CD4-positive, CD25-positive, alpha-beta regulatory T cell (primary cell): ENCODE measurements around the gene SNX33. TPM values are rescaled to one million over a fixed set of nuclear protein-coding genes. Genes with fewer than 3 reads are reported as not detected.
"Not testable (repeated sequence)": the region's sequence is repeated elsewhere in the genome, so short reads cannot be mapped to it uniquely, and the experiment has no call there.

Experiments
- ATAC-seq, 2 donors: fragments of 150-1000 bp; cut with Tn5 transposase; one replicate each; pipeline ENCODE4 v1.10.0; 2021; ENCODE audit warnings: low read depth in 2 of 2, moderate number of reproducible peaks in 2 of 2, moderate library complexity in 1 of 2
- DNase-seq, 3 donors: peaks; one replicate each; pipeline versions ENCODE4 v3.0.0 to v3.0.0-alpha.2; 2012 to 2022; ENCODE audit warnings: mixed read lengths in 1 of 3
- H3K27ac ChIP-seq: one replicate; pipeline ENCODE4 v1.7.0; 2013; ENCODE audit warnings: mild to moderate bottlenecking, low read length; ENCODE audit not compliant: insufficient read depth, poor library complexity, severe bottlenecking
- H3K27me3 ChIP-seq: one replicate; pipeline ENCODE4 v1.7.0; 2013; ENCODE audit warnings: low read length; ENCODE audit not compliant: control insufficient read depth, insufficient read depth
- H3K36me3 ChIP-seq: one replicate; pipeline ENCODE4 v1.7.0; 2013; ENCODE audit warnings: mild to moderate bottlenecking, low read length, moderate library complexity; ENCODE audit not compliant: control insufficient read depth, insufficient read depth
- H3K4me1 ChIP-seq: 2 replicates; pipeline ENCODE4 v1.7.0; 2013; ENCODE audit warnings: mild to moderate bottlenecking, low read length; ENCODE audit not compliant: insufficient read depth, control insufficient read depth, poor library complexity, severe bottlenecking
- H3K4me3 ChIP-seq: one replicate; pipeline ENCODE4 v1.7.0; 2013; ENCODE audit warnings: low read depth, mild to moderate bottlenecking, low read length, moderate library complexity
- H3K9me3 ChIP-seq, 2 experiments: 1 replicate in 1 of 2; 2 replicates in 1 of 2; pipeline ENCODE4 v1.7.0; 2013; ENCODE audit warnings: low read length in 2 of 2, mild to moderate bottlenecking in 1 of 2, moderate library complexity in 1 of 2; ENCODE audit not compliant: control insufficient read depth in 2 of 2
- H3K27ac Mint-ChIP-seq, 3 donors: one replicate each; pipeline ENCODE4 v1.8.0; 2020 to 2022; ENCODE audit warnings: mild to moderate bottlenecking in 3 of 3, mixed read lengths in 3 of 3, moderate library complexity in 2 of 3
- H3K27me3 Mint-ChIP-seq: one replicate; pipeline ENCODE4 v1.8.0; 2022; ENCODE audit warnings: mild to moderate bottlenecking, mixed read lengths
- H3K36me3 Mint-ChIP-seq: one replicate; pipeline ENCODE4 v1.8.0; 2020; ENCODE audit warnings: mixed read lengths
- H3K4me1 Mint-ChIP-seq, 4 donors: one replicate each; pipeline ENCODE4 v1.8.0; 2020 to 2022; ENCODE audit warnings: mixed read lengths in 4 of 4, mild to moderate bottlenecking in 1 of 4
- H3K4me3 Mint-ChIP-seq, 4 donors: one replicate each; pipeline ENCODE4 v1.8.0; 2020 to 2022; ENCODE audit warnings: mild to moderate bottlenecking in 4 of 4, mixed read lengths in 4 of 4, moderate library complexity in 3 of 4
- H3K9me3 Mint-ChIP-seq, 7 donors: one replicate each; pipeline ENCODE4 v1.8.0; 2020 to 2022; ENCODE audit warnings: mixed read lengths in 7 of 7, mild to moderate bottlenecking in 3 of 7, moderate library complexity in 2 of 7
- polyA plus RNA-seq, 4 donors: library from polyadenylated mRNA; unstranded; fragments of 300-500 nt; fragmentation: Illumina TruSeq; gene quantifications; one replicate each; pipeline ENCODE4 v1.2.3, GENCODE V29; 2021
- total RNA-seq: library from RNA; stranded (reverse); gene quantifications from one replicate; pipeline ENCODE4 v1.2.3, GENCODE V29; 2022

SNX33 gene
- total and polyA plus RNA-seq, 5 donors from 2014 or later: 0.03 to 2.1 (median 0.78) TPM

- not testable (repeated sequence) for H3K9me3 ChIP-seq, DNase-seq, H3K4me3 Mint-ChIP-seq, H3K27me3 ChIP-seq, H3K27ac Mint-ChIP-seq, H3K36me3 ChIP-seq, H3K4me1 ChIP-seq, H3K4me1 Mint-ChIP-seq, H3K36me3 Mint-ChIP-seq, ATAC-seq, H3K9me3 Mint-ChIP-seq, H3K4me3 ChIP-seq, H3K27ac ChIP-seq
- peaks cover 12% of the 10 kb centered on the region for H3K27me3 Mint-ChIP-seq
Measured at GRCh38 chr15:75711495-75711894, 63.8 kb downstream of the SNX33 start.

Other genes starting within 250 kb of the SNX33 start
- gene SIN3A, start 196.2 kb upstream of the SNX33 start, total RNA-seq: 123 TPM
- gene SIN3A, start 196.2 kb upstream of the SNX33 start, polyA plus RNA-seq: 10 to 100 TPM; 13.6 to 15.0 (median 14.8) TPM
- gene PTPN9, start 68.6 kb upstream of the SNX33 start, total RNA-seq: 24.7 TPM
- gene PTPN9, start 68.6 kb upstream of the SNX33 start, polyA plus RNA-seq: 10 to 100 TPM; 18.3 to 29.8 (median 23.3) TPM
- gene SNUPN, start 22.2 kb upstream of the SNX33 start, total RNA-seq: 13.8 TPM
- 10 to 100 TPM; 26.4 to 36.9 (median 31.1) TPM for gene SNUPN, start 22.2 kb upstream of the SNX33 start, polyA plus RNA-seq
- gene IMP3, start 7.7 kb upstream of the SNX33 start, total RNA-seq: 40.5 TPM
- gene IMP3, start 7.7 kb upstream of the SNX33 start, polyA plus RNA-seq: 100 to 1,000 TPM; 216 to 303 (median 283) TPM
- not detected for gene CSPG4, start 64.9 kb downstream of the SNX33 start, total RNA-seq
- not detected for gene CSPG4, start 64.9 kb downstream of the SNX33 start, polyA plus RNA-seq
- gene UBE2Q2, start 195.5 kb downstream of the SNX33 start, total RNA-seq: 29.5 TPM
- gene UBE2Q2, start 195.5 kb downstream of the SNX33 start, polyA plus RNA-seq: 10 to 100 TPM; 27.8 to 32.5 (median 29.7) TPM